Measurements from ENCODE around the gene PHOX2A. TPM values are rescaled to one million over a fixed set of nuclear protein-coding genes. Genes with fewer than 3 reads are reported as not detected.

The PHOX2A gene
- total and polyA plus RNA-seq, 12 donors = not detected

- ATAC-seq (no peak), DNase-seq (no peak)
- WGBS, 2 donors = 62% methylated on average over 6 of the region's 6 CpGs
- Histone ChIP-seq H3K4me1 (peaks cover 5 to 50% (median 21%) of the 10 kb centered on the region in 9 donors), H3K27ac (peak overlapping the region; percentile 94 to 100 (median 99)), H3K27me3 (peaks cover 0 to 11% (median 0%) of the 10 kb centered on the region in 7 donors), H3K9me3 (no peaks in the 10 kb centered on the region), H3K36me3 (peaks cover 0 to 11% (median 0%) of the 10 kb centered on the region in 9 donors), H3K4me3 (peak overlapping the region; percentile 57 to 94 (median 84))
- intact Hi-C loops (cut with DNase I) = loop anchor here in 4 of 10 donors (2.0 to 10.0 kb wide), 4 partner anchors 109 to 207 kb away; partner anchors contain the start of gene ANAPC15 (in 1 of the 4)
- no peak for TF ChIP-seq CTCF (IDR thresholded peaks at IDR 0.05)
These were observed 21.7 kb downstream of the PHOX2A start for GRCh38 chr11:72222106-72222891.

DNA sequence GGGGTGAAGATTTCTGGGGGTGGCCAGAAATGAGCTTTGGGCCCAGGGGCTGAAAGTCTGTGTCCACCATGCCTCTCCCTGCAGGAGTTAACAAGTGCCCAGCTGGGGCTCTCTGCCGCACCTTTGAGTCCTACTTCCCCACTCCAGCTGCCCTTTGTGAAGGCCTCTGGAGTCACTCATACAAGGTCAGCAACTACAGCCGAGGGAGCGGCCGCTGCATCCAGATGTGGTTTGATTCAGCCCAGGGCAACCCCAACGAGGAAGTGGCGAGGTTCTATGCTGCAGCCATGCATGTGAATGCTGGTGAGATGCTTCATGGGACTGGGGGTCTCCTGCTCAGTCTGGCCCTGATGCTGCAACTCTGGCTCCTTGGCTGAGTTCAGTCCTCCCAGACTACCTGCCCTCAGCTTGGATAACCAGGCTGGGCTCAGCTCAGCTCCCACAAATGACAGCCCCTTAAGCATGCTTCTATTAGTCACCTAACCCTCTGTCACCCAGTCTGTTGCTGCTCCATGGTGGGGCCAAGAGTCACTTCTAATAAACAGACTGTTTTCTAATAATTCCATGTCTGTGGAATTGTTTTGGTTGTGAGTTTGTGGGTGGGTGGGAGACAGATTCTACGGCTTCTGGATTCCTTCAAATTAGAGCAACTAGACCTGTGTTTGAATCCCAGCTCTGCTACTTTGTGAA is 22.4 kb downstream of the PHOX2A start:
- intact Hi-C loops (cut with DNase I) = loop anchor here in 4 of 10 donors (2.0 to 10.0 kb wide), 4 partner anchors 109 to 207 kb away; partner anchors contain the start of gene ANAPC15 (in 1 of the 4)

GRCh38 chr11:72220696-72221363 is 23.1 kb downstream of the PHOX2A start:
- TF ChIP-seq CTCF (IDR thresholded peaks at IDR 0.05) = no peak
- intact Hi-C loops (cut with DNase I) = loop anchor here in 3 of 10 donors (5.0 to 10.0 kb wide), 3 partner anchors 194 to 206 kb away; no protein-coding TSS in a partner anchor
- no peaks in the 10 kb centered on the region for H3K9me3 ChIP-seq
- H3K27me3 ChIP-seq = peaks cover 0 to 21% (median 0%) of the 10 kb centered on the region in 7 donors
- peaks cover 5 to 37% (median 19%) of the 10 kb centered on the region in 9 donors for H3K4me1 ChIP-seq
- WGBS, 2 donors = 87 to 90% methylated on average over 10 of the region's 10 CpGs
- H3K4me3 ChIP-seq = no peak overlapping the region
- DNase-seq (no peak), ATAC-seq (no peak)
- H3K36me3 ChIP-seq = no peaks in the 10 kb centered on the region
- no peak overlapping the region for H3K27ac ChIP-seq

More for the DNA sequence above, 22.4 kb downstream of the PHOX2A start:
- peak overlapping the region in 3 of 10 donors; percentile 99 to 100 (median 99) for H3K27ac ChIP-seq
- peaks cover 0 to 3% (median 0%) of the 10 kb centered on the region in 9 donors for H3K36me3 ChIP-seq
- peaks cover 5 to 44% (median 21%) of the 10 kb centered on the region in 9 donors for H3K4me1 ChIP-seq
- WGBS, 2 donors = 90% methylated on average over 7 of the region's 7 CpGs
- no peak for TF ChIP-seq CTCF (IDR thresholded peaks at IDR 0.05)
- ATAC-seq (no peak), DNase-seq (no peak)
- H3K9me3 ChIP-seq = no peaks in the 10 kb centered on the region
- H3K27me3 ChIP-seq = peaks cover 0 to 17% (median 0%) of the 10 kb centered on the region in 7 donors
- no peak overlapping the region for H3K4me3 ChIP-seq
